Keratinocyte (primary cell): Measurements from ENCODE around the gene FBXO9. TPM values are rescaled to one million over a fixed set of nuclear protein-coding genes. Genes with fewer than 3 reads are reported as not detected.

Experiments used
- DNase-seq: peaks from one replicate; pipeline ENCODE4 v3.0.0-alpha.2; 2011; ENCODE audit warnings: low read depth, missing footprints, low spot score
- FAIRE-seq: peaks from 2 replicates; lab custom pipeline; 2011; peaks lifted over from hg19 to GRCh38; lab: Jason Lieb, UNC
- H2AFZ ChIP-seq: 2 replicates; pipeline ENCODE4 v1.6.0; 2012; ENCODE audit warnings: low read length, control low read depth, inconsistent platforms; ENCODE audit not compliant: control insufficient read depth
- H3K27ac ChIP-seq: 2 replicates; pipeline ENCODE4 v1.5.1; 2011; ENCODE audit warnings: low read length; ENCODE audit not compliant: control insufficient read depth, insufficient read depth
- H3K27me3 ChIP-seq: 3 replicates; pipeline ENCODE4 v1.6.0; 2011; ENCODE audit warnings: low read length; ENCODE audit not compliant: control insufficient read depth, insufficient read depth; ENCODE audit errors: extremely low read depth
- H3K36me3 ChIP-seq, 2 experiments: 2 replicates in 1 of 2; 3 replicates in 1 of 2; pipeline ENCODE4 v1.5.1; 2011; ENCODE audit warnings: low read length in 2 of 2, mild to moderate bottlenecking in 1 of 2; ENCODE audit not compliant: control insufficient read depth in 2 of 2, insufficient read depth in 2 of 2; ENCODE audit errors: extremely low read depth in 1 of 2
- H3K4me1 ChIP-seq: 3 replicates; pipeline ENCODE4 v1.5.1; 2011; ENCODE audit warnings: low read length; ENCODE audit not compliant: control insufficient read depth, insufficient read depth; ENCODE audit errors: extremely low read depth
- H3K4me2 ChIP-seq: 3 replicates; pipeline ENCODE4 v1.6.0; 2011; ENCODE audit warnings: low read depth, low read length; ENCODE audit not compliant: control insufficient read depth, insufficient read depth; ENCODE audit errors: extremely low read depth
- H3K4me3 ChIP-seq, 3 experiments: fragments of 200-600 bp in 1 of 3; sonication (generic) in 1 of 3; 2 replicates in 2 of 3; 3 replicates in 1 of 3; pipeline ENCODE4 v1.5.1; 2011 to 2016; ENCODE audit warnings: low read length in 3 of 3, mild to moderate bottlenecking in 3 of 3, control low read depth in 2 of 3, inconsistent platforms in 1 of 3, low read depth in 1 of 3, mixed read lengths in 1 of 3, mixed run types in 1 of 3, moderate library complexity in 1 of 3; ENCODE audit not compliant: control insufficient read depth in 2 of 3, insufficient read depth in 2 of 3; ENCODE audit errors: extremely low read depth in 1 of 3
- H3K79me2 ChIP-seq: 2 replicates; pipeline ENCODE4 v1.6.0; 2012; ENCODE audit warnings: low read length; ENCODE audit not compliant: control insufficient read depth, insufficient read depth
- H3K9ac ChIP-seq: 3 replicates; pipeline ENCODE4 v1.6.0; 2011; ENCODE audit warnings: low read length; ENCODE audit not compliant: control insufficient read depth, insufficient read depth; ENCODE audit errors: extremely low read depth
- H3K9me1 ChIP-seq: 3 replicates; pipeline ENCODE4 v1.6.0; 2011; ENCODE audit warnings: low read length; ENCODE audit not compliant: control insufficient read depth, insufficient read depth; ENCODE audit errors: extremely low read depth
- H3K9me3 ChIP-seq: 2 replicates; pipeline ENCODE4 v1.5.1; 2012; ENCODE audit warnings: low read depth, low read length; ENCODE audit not compliant: control insufficient read depth
- H4K20me1 ChIP-seq: 3 replicates; pipeline ENCODE4 v1.6.0; 2011; ENCODE audit warnings: low read length; ENCODE audit not compliant: control insufficient read depth, insufficient read depth; ENCODE audit errors: extremely low read depth
- CTCF ChIP-seq, 3 experiments: IDR thresholded peaks in 1 of 3; conservative IDR thresholded peaks in 1 of 3; optimal IDR thresholded peaks in 1 of 3; 2 replicates in 2 of 3; 3 replicates in 1 of 3; pipeline versions ENCODE3 to v1.5.1; 2011; ENCODE audit warnings: low read length in 3 of 3, mild to moderate bottlenecking in 3 of 3, moderate library complexity in 2 of 3, control low read depth in 1 of 3, inconsistent platforms in 1 of 3; ENCODE audit not compliant: insufficient read depth in 2 of 3; ENCODE audit errors: extremely low read depth in 1 of 3
- EZH2 ChIP-seq: IDR thresholded peaks from one replicate; pipeline ENCODE4 v1.6.1; 2012; ENCODE audit warnings: inconsistent platforms, mild to moderate bottlenecking, low read length, moderate library complexity
- dilution Hi-C: fragments of 300-500 bp; cut with MboI; formaldehyde crosslinking; loops from one replicate; pipeline ENCODE4 v1.7.0; 2020; ENCODE audit warnings: low sequenced_read_pairs; ENCODE audit not compliant: extremely low pct_ligation_motif_present
- polyA plus RNA-seq, 5 experiments: library from polyadenylated mRNA; depleted of rRNA in 3 of 5; stranded (reverse) in 3 of 5; stranded (forward) in 1 of 5; unstranded in 1 of 5; fragments of >200 nt; gene quantifications; 1 replicate in 1 of 5; 2 replicates in 3 of 5; 3 replicates in 1 of 5; pipeline versions ENCODE4 v1.2.1 to v1.2.3, GENCODE V29; 2011 to 2012; ENCODE audit warnings: missing spikeins in 2 of 5, low read depth in 1 of 5, low replicate concordance in 1 of 5

The FBXO9 gene
- polyA plus RNA-seq, 1 donor (not counting 4 experiments of a cell fraction or from before 2014, with no cell fraction given), result 71.8 TPM

GRCh38 chr6:53086302-53086701 lies 21.1 kb downstream of the FBXO9 start:
- Histone ChIP-seq H3K36me3 (peaks cover 7 to 12% of the 10 kb centered on the region in 2 experiments), H3K27ac (no peak overlapping the region), H3K9ac (no peak overlapping the region), H3K27me3 (no peaks in the 10 kb centered on the region), H4K20me1 (no peaks in the 10 kb centered on the region), H3K4me2 (no peak overlapping the region), H3K4me3 (no peak overlapping the region), H3K9me1 (no peaks in the 10 kb centered on the region), H3K4me1 (no peaks in the 10 kb centered on the region), H2AFZ (no peak overlapping the region), H3K9me3 (no peaks in the 10 kb centered on the region), H3K79me2 (no peaks in the 10 kb centered on the region)
- FAIRE-seq (no peak), DNase-seq (no peak)
- dilution Hi-C loops, result no loop called here
- no peak for TF ChIP-seq EZH2
- TF ChIP-seq CTCF (optimal IDR thresholded peaks at IDR 0.05 in 1 of 3, IDR thresholded peaks at IDR 0.05 in 1 of 3, conservative IDR thresholded peaks at IDR 0.05 in 1 of 3; ENCODE audit: extremely low read depth in 1 of 3, insufficient read depth in 2 of 3, low read length in 3 of 3), result no peak

- FAIRE-seq (no peak), DNase-seq (no peak)
- Histone ChIP-seq H3K9me1 (no peaks in the 10 kb centered on the region), H3K9me3 (no peaks in the 10 kb centered on the region), H3K27me3 (no peaks in the 10 kb centered on the region), H3K4me1 (no peaks in the 10 kb centered on the region), H3K9ac (no peak overlapping the region), H3K4me3 (no peak overlapping the region), H3K79me2 (no peaks in the 10 kb centered on the region), H4K20me1 (no peaks in the 10 kb centered on the region), H3K4me2 (no peak overlapping the region), H3K36me3 (peaks cover 11 to 20% of the 10 kb centered on the region in 2 experiments), H3K27ac (no peak overlapping the region), H2AFZ (no peak overlapping the region)
- TF ChIP-seq CTCF (optimal IDR thresholded peaks at IDR 0.05 in 1 of 3, IDR thresholded peaks at IDR 0.05 in 1 of 3, conservative IDR thresholded peaks at IDR 0.05 in 1 of 3; ENCODE audit: extremely low read depth in 1 of 3, insufficient read depth in 2 of 3, low read length in 3 of 3) (no peak), EZH2 (no peak)
- dilution Hi-C loops, result no loop called here
Measured at GRCh38 chr6:53089948-53090347, 24.7 kb downstream of the FBXO9 start.
